ENCODE results near the gene RANGAP1. TPM values are rescaled to one million over a fixed set of nuclear protein-coding genes. Genes with fewer than 3 reads are reported as not detected.

RANGAP1 gene
- total RNA-seq, 4 donors from 2014 or later = 31.4 to 75.2 (median 52.1) TPM

DNA sequence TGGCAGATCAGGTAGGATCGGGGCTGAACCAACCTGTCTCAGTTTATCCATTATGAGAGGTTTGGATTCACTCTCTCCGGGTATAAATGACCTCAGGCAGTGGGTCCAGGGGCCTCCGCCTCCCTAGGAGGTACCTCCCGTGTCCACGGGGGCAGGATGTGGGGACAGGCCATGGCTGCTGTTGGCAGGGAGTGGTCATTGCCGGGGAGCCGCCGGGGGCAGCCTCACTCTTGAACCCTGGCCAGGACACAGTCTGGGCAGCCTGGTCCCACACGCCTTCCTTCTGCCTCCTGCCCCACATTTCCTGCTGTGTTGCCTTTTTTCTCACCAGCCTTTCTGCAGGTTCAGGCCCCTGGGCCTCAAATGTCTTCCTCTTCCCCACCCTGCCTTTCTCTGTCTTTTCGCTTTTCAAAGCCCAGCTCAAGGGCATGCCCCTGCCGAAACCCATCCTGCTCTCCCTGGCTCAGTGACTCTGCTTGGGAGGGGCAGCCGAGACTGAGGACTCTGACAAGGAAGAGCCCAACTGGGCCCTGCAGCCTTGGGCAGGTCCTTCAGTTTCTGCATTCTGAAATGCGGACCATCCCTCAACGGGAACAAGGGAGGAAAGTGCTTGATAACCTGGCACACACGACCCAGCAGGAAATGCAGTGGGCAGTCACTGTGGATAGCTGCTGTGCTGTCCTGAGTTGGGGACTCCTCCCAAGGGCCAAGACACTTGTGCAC lies 46.4 kb upstream of the RANGAP1 start:
- Histone ChIP-seq H3K36me3 (peaks cover 0 to 64% of the 10 kb centered on the region in 2 donors), H3K27ac (no peak overlapping the region), H3K4me1 (peaks cover 7% of the 10 kb centered on the region in 2 donors), H3K27me3 (no peaks in the 10 kb centered on the region), H3K4me3 (no peak overlapping the region), H3K9me3 (no peaks in the 10 kb centered on the region)
- in situ Hi-C loops (cut with MboI; ENCODE audit: low sequenced_read_pairs in 4 of 4) = no loop called here
- no peak for TF ChIP-seq POLR2A (IDR thresholded peaks at IDR 0.05)
- TF ChIP-seq, protein P1, sequence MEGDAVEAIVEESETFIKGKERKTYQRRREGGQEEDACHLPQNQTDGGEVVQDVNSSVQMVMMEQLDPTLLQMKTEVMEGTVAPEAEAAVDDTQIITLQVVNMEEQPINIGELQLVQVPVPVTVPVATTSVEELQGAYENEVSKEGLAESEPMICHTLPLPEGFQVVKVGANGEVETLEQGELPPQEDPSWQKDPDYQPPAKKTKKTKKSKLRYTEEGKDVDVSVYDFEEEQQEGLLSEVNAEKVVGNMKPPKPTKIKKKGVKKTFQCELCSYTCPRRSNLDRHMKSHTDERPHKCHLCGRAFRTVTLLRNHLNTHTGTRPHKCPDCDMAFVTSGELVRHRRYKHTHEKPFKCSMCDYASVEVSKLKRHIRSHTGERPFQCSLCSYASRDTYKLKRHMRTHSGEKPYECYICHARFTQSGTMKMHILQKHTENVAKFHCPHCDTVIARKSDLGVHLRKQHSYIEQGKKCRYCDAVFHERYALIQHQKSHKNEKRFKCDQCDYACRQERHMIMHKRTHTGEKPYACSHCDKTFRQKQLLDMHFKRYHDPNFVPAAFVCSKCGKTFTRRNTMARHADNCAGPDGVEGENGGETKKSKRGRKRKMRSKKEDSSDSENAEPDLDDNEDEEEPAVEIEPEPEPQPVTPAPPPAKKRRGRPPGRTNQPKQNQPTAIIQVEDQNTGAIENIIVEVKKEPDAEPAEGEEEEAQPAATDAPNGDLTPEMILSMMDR (IDR thresholded peaks at IDR 0.05 in 4 of 5, conservative IDR thresholded peaks at IDR 0.05 in 1 of 5) = no peak
- DNase-seq = no peak
- intact Hi-C loops (cut with DNase I; ENCODE audit: low total_unique reads) = no loop called here
- ATAC-seq = no peak

DNA sequence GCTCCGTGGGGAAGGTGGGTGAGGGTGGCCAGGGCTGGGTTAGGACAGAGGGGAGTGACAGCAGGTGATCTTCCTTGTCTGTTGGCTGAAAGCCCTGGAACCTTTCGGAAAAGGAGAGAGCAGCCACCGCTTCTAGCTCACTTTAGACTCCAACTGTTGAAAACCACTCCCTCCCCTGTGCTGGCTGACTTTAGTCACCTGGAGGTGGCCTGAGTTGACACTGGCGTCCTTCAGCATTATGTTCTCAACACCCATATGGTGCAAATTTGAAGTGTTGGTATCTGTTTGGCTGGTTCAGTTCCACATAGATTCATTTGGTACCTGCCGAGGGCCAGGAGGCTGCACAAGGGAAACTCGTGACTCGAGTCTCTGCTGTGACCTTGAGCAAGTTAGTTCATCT lies 44.2 kb upstream of the RANGAP1 start:
- H3K27me3 ChIP-seq = no peaks in the 10 kb centered on the region
- DNase-seq (no peak), ATAC-seq (no peak)
- in situ Hi-C loops (cut with MboI; ENCODE audit: low sequenced_read_pairs in 4 of 4) = no loop called here
- H3K36me3 ChIP-seq = peaks cover 0 to 61% of the 10 kb centered on the region in 2 donors
- intact Hi-C loops (cut with DNase I; ENCODE audit: low total_unique reads) = no loop called here
- no peak for TF ChIP-seq POLR2A (IDR thresholded peaks at IDR 0.05)
- TF ChIP-seq, protein P1 (IDR thresholded peaks at IDR 0.05 in 4 of 5, conservative IDR thresholded peaks at IDR 0.05 in 1 of 5) = no peak
- no peaks in the 10 kb centered on the region for H3K9me3 ChIP-seq
- H3K27ac ChIP-seq = no peak overlapping the region
- H3K4me3 ChIP-seq = no peak overlapping the region
- peaks cover 18 to 19% of the 10 kb centered on the region in 2 donors for H3K4me1 ChIP-seq

DNA sequence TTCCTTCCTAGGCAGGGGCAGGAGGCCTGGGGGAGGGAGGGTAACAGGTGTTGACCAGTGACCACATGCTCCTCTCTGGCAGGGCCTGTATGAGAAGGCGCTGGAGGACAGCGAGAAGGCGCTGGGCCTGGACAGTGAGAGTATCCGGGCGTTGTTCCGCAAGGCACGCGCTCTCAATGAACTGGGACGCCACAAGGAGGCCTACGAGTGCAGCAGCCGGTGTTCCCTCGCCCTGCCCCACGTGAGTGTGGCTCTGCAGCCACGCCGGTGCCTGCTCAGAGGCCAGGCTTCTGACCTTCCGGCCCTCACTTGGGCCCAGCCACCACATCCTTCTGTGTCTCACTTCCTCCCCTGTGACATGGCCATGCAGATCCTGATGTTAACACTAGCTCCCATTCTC lies 41.1 kb upstream of the RANGAP1 start:
- H3K4me3 ChIP-seq = no peak overlapping the region
- ATAC-seq (peak; percentile 95 to 96), DNase-seq (peak; percentile 93 to 97)
- in situ Hi-C loops (cut with MboI; ENCODE audit: low sequenced_read_pairs in 4 of 4) = no loop called here
- peaks cover 18 to 19% of the 10 kb centered on the region in 2 donors for H3K4me1 ChIP-seq
- H3K27ac ChIP-seq = peak overlapping the region; percentile 88 to 95 (median 92)
- H3K36me3 ChIP-seq = peaks cover 0 to 50% of the 10 kb centered on the region in 2 donors
- H3K27me3 ChIP-seq = no peaks in the 10 kb centered on the region
- TF ChIP-seq POLR2A (IDR thresholded peaks at IDR 0.05) = peak in 1 of 2 donors; percentile 42
- TF ChIP-seq, protein P1 (IDR thresholded peaks at IDR 0.05 in 4 of 5, conservative IDR thresholded peaks at IDR 0.05 in 1 of 5) = peak in 4 of 5 experiments; percentile 41 to 64 (median 52)
- intact Hi-C loops (cut with DNase I; ENCODE audit: low total_unique reads) = loop anchor here (1.0 to 5.0 kb wide), 4 partner anchors 26 to 200 kb away; partner anchors contain the start of genes RANGAP1 and ZC3H7B
- H3K9me3 ChIP-seq = no peaks in the 10 kb centered on the region

DNA sequence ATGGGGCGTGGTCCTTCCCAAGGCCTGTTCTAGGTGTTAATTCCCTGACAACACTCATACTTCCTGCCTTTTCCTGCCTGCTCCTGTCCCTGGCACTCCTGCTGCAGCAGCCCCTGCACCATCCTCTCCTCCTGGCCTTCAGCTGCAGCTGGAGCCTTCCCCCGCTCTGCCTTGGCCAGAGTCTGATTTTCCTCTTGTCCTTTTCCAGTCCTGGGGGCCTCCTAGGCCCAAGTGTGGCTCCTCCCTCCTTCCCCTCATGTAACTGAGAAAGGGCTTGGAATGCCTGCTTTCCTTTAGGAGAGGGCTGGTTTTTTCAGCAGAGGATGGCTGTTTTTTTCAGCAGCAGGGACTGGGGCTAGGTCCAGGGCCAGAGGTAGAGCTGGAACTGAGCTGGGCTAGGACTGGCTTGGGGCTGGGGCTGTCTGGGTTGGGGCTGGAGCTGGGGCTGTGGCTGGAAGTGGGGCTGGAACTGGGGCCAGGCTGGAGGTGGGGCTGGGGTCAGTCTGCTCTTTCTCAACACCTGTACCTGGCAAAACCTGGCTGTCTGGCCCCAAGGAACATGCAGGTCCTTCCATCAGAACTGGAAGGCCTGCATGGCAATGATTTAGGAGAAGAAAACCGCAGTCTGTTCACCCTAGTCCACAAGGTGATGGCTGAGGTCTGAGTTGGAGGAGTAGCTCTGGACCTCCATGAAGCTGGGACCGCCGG lies 39.0 kb upstream of the RANGAP1 start:
- intact Hi-C loops (cut with DNase I; ENCODE audit: low total_unique reads) = loop anchor here (5.0 kb wide), 3 partner anchors 38 to 202 kb away; partner anchors contain the start of gene RANGAP1
- TF ChIP-seq POLR2A (IDR thresholded peaks at IDR 0.05) = no peak
- TF ChIP-seq, protein P1 (IDR thresholded peaks at IDR 0.05 in 4 of 5, conservative IDR thresholded peaks at IDR 0.05 in 1 of 5) = no peak
- ATAC-seq = no peak
- H3K27ac ChIP-seq = peak overlapping the region; percentile 88 to 95 (median 92)
- DNase-seq = no peak
- peaks cover 18 to 19% of the 10 kb centered on the region in 2 donors for H3K4me1 ChIP-seq
- in situ Hi-C loops (cut with MboI; ENCODE audit: low sequenced_read_pairs in 4 of 4) = no loop called here
- H3K4me3 ChIP-seq = no peak overlapping the region
- no peaks in the 10 kb centered on the region for H3K27me3 ChIP-seq
- H3K9me3 ChIP-seq = no peaks in the 10 kb centered on the region
- peaks cover 0 to 38% of the 10 kb centered on the region in 2 donors for H3K36me3 ChIP-seq

Data from gastrocnemius medialis (tissue), 4 donors.